Endodermal cell (in vitro differentiated cells): ENCODE measurements around the gene THADA. TPM values are rescaled to one million over a fixed set of nuclear protein-coding genes. Genes with fewer than 3 reads are reported as not detected.

ENCODE experiments used
- DNase-seq: peaks from one replicate; pipeline ENCODE4 v3.0.0-alpha.2; 2017
- H3K27ac ChIP-seq: 2 replicates; pipeline ENCODE4 v1.5.1; 2013; ENCODE audit warnings: mild to moderate bottlenecking, low read depth, low read length, moderate library complexity
- H3K27me3 ChIP-seq: 2 replicates; pipeline ENCODE4 v1.6.1; 2013; ENCODE audit warnings: mild to moderate bottlenecking, low read length, moderate library complexity; ENCODE audit not compliant: insufficient read depth, control insufficient read depth, poor library complexity, severe bottlenecking
- H3K36me3 ChIP-seq: 2 replicates; pipeline ENCODE4 v1.7.0; 2013; ENCODE audit warnings: mild to moderate bottlenecking, low read length, moderate library complexity; ENCODE audit not compliant: control insufficient read depth, insufficient read depth
- H3K4me1 ChIP-seq: one replicate; pipeline ENCODE4 v1.7.0; 2013; ENCODE audit warnings: low read length; ENCODE audit not compliant: control insufficient read depth, insufficient read depth
- H3K4me3 ChIP-seq: 2 replicates; pipeline ENCODE4 v1.5.1; 2013; ENCODE audit warnings: mild to moderate bottlenecking, low read length, moderate library complexity
- H3K9ac ChIP-seq: 2 replicates; pipeline ENCODE4 v1.6.1; 2013; ENCODE audit warnings: mild to moderate bottlenecking, low read length, moderate library complexity; ENCODE audit not compliant: poor library complexity, severe bottlenecking; ENCODE audit errors: extremely low read depth
- H3K9me3 ChIP-seq: 2 replicates; pipeline ENCODE4 v1.6.1; 2013; ENCODE audit warnings: mild to moderate bottlenecking, low read length, moderate library complexity; ENCODE audit not compliant: control insufficient read depth
- H3K27ac Mint-ChIP-seq: 2 replicates; pipeline ENCODE4 v1.8.0; 2020; ENCODE audit warnings: mixed read lengths
- H3K27me3 Mint-ChIP-seq: 2 replicates; pipeline ENCODE4 v1.8.0; 2021; ENCODE audit warnings: mild to moderate bottlenecking, mixed read lengths; ENCODE audit not compliant: insufficient read depth
- H3K36me3 Mint-ChIP-seq: 2 replicates; pipeline ENCODE4 v1.8.0; 2020; ENCODE audit warnings: low read depth, mixed read lengths
- H3K4me1 Mint-ChIP-seq: 2 replicates; pipeline ENCODE4 v1.8.0; 2020; ENCODE audit warnings: mixed read lengths
- H3K4me3 Mint-ChIP-seq: 2 replicates; pipeline ENCODE4 v1.8.0; 2020; ENCODE audit warnings: mild to moderate bottlenecking, moderate library complexity, mixed read lengths
- H3K9me3 Mint-ChIP-seq: 2 replicates; pipeline ENCODE4 v1.8.0; 2020; ENCODE audit warnings: mild to moderate bottlenecking, mixed read lengths
- WGBS, 2 experiments: methylation state at CpG; one replicate each; pipeline versions ENCODE4 v1.1.5 to v1.1.7; 2013; ENCODE audit warnings: missing lambda C conversion rate in 2 of 2, mixed read lengths in 1 of 2; ENCODE audit not compliant: insufficient coverage in 1 of 2, insufficient read length in 1 of 2; 5-methylcytosine and 5-hydroxymethylcytosine counted together
- total RNA-seq, 2 donors: library from RNA; stranded (reverse); fragmentation: NEBNext Ultra II Directional in 1 of 2; extraction: Animal tissue kit (Norgen Biotek cat#: 25700) in 1 of 2; gene quantifications; 2 replicates in 1 of 2; 3 replicates in 1 of 2; pipeline ENCODE4 v1.2.1, GENCODE V29; 2021
- TF ChIP-seq, protein P1 (sequence below): fragments of 200-600 bp; sonication (generic); conservative IDR thresholded peaks from 2 replicates; pipeline ENCODE4 v1.5.0; 2021; ENCODE audit warnings: antibody characterized with exemption, mild to moderate bottlenecking

The THADA gene
- total RNA-seq, 2 donors from 2014 or later: 32.8 to 35.0 TPM

DNA sequence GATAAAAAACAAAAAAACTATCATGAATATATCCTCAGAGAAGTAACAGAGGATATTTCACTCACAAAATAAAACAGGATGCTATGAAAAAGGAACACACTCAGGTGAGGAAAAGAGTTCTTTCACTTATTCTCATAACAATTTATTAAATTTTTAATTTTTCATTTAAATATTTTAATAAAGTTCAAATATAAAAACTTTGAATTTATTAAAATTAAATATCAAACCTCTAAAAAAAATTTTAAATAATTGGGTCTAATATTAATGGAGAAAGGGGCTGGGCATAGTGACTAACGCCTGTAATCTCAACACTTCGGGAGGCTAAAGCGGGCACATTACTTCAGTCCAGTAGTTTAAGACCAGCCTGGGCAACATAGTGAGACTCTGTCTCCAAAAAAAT, 10.1 kb downstream of the THADA start:
- H3K9ac ChIP-seq: no peak overlapping the region
- no peaks in the 10 kb centered on the region for H3K9me3 Mint-ChIP-seq
- DNase-seq: no peak
- peaks cover 39% of the 10 kb centered on the region for H3K36me3 Mint-ChIP-seq
- 92 to 100% methylated on average over 3 of the region's 3 CpGs for WGBS, 2 experiments
- TF ChIP-seq, protein P1, sequence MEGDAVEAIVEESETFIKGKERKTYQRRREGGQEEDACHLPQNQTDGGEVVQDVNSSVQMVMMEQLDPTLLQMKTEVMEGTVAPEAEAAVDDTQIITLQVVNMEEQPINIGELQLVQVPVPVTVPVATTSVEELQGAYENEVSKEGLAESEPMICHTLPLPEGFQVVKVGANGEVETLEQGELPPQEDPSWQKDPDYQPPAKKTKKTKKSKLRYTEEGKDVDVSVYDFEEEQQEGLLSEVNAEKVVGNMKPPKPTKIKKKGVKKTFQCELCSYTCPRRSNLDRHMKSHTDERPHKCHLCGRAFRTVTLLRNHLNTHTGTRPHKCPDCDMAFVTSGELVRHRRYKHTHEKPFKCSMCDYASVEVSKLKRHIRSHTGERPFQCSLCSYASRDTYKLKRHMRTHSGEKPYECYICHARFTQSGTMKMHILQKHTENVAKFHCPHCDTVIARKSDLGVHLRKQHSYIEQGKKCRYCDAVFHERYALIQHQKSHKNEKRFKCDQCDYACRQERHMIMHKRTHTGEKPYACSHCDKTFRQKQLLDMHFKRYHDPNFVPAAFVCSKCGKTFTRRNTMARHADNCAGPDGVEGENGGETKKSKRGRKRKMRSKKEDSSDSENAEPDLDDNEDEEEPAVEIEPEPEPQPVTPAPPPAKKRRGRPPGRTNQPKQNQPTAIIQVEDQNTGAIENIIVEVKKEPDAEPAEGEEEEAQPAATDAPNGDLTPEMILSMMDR: no peak
- H3K36me3 ChIP-seq: peaks cover 66% of the 10 kb centered on the region
- no peaks in the 10 kb centered on the region for H3K27me3 Mint-ChIP-seq
- H3K4me3 Mint-ChIP-seq: no peak overlapping the region
- no peaks in the 10 kb centered on the region for H3K4me1 Mint-ChIP-seq
- H3K4me1 ChIP-seq: no peaks in the 10 kb centered on the region
- no peak overlapping the region for H3K27ac ChIP-seq
- H3K27me3 ChIP-seq: no peaks in the 10 kb centered on the region
- H3K4me3 ChIP-seq: no peak overlapping the region
- no peaks in the 10 kb centered on the region for H3K9me3 ChIP-seq
- H3K27ac Mint-ChIP-seq: no peak overlapping the region

GRCh38 chr2:43579275-43579981, 16.4 kb downstream of the THADA start:
- Mint-ChIP-seq H3K9me3 (no peaks in the 10 kb centered on the region), H3K27me3 (no peaks in the 10 kb centered on the region), H3K27ac (no peak overlapping the region), H3K4me3 (no peak overlapping the region), H3K4me1 (no peaks in the 10 kb centered on the region), H3K36me3 (peaks cover 35% of the 10 kb centered on the region)
- H3K9me3 ChIP-seq: no peaks in the 10 kb centered on the region
- TF ChIP-seq, protein P1: no peak
- peaks cover 53% of the 10 kb centered on the region for H3K36me3 ChIP-seq
- H3K27me3 ChIP-seq: no peaks in the 10 kb centered on the region
- no peak overlapping the region for H3K9ac ChIP-seq
- H3K4me1 ChIP-seq: no peaks in the 10 kb centered on the region
- no peak overlapping the region for H3K27ac ChIP-seq
- H3K4me3 ChIP-seq: no peak overlapping the region
- DNase-seq: no peak
- WGBS, 2 experiments: 93 to 97% methylated on average over 3 to 5 of the region's 5 CpGs

GRCh38 chr2:43576981-43577892, 18.6 kb downstream of the THADA start:
- H3K4me1 Mint-ChIP-seq: no peaks in the 10 kb centered on the region
- TF ChIP-seq, protein P1: peak; percentile 90

More at GRCh38 chr2:43576981-43577892, 18.6 kb downstream of the THADA start:
- no peaks in the 10 kb centered on the region for H3K9me3 Mint-ChIP-seq
- peaks cover 35% of the 10 kb centered on the region for H3K36me3 Mint-ChIP-seq
- H3K4me3 Mint-ChIP-seq: no peak overlapping the region
- no peak overlapping the region for H3K27ac ChIP-seq
- no peaks in the 10 kb centered on the region for H3K27me3 Mint-ChIP-seq
- no peak overlapping the region for H3K27ac Mint-ChIP-seq
- H3K36me3 ChIP-seq: peaks cover 64% of the 10 kb centered on the region
- no peaks in the 10 kb centered on the region for H3K27me3 ChIP-seq
- H3K4me1 ChIP-seq: no peaks in the 10 kb centered on the region
- H3K9ac ChIP-seq: no peak overlapping the region
- H3K9me3 ChIP-seq: no peaks in the 10 kb centered on the region
- H3K4me3 ChIP-seq: no peak overlapping the region
- 72 to 94% methylated on average over 4 to 7 of the region's 8 CpGs for WGBS, 2 experiments
- DNase-seq: no peak
